A549 (cell line): ENCODE results near the gene CFAP46.

Experiments
- CBX8 ChIP-seq: fragments of 200-600 bp; sonication (generic); IDR thresholded peaks from 2 replicates; pipeline ENCODE4 v1.6.1; 2016
- FOSL2 ChIP-seq, 2 experiments: fragments of 450-650 bp in 1 of 2; fragments of >200 bp in 1 of 2; sonication (Bioruptor Twin) in 1 of 2; formaldehyde crosslinking; IDR thresholded peaks; 2 replicates each; pipeline versions ENCODE4 v1.5.0 to v1.6.1; 2016 to 2020; ENCODE audit warnings: mild to moderate bottlenecking in 1 of 2, moderate library complexity in 1 of 2
- JUN ChIP-seq, 2 experiments: fragments of >200 bp; sonication (Bioruptor Twin); formaldehyde crosslinking; IDR thresholded peaks; 2 replicates in 1 of 2; 3 replicates in 1 of 2; pipeline ENCODE4 v1.6.1; 2016 to 2017
- MAFK ChIP-seq: fragments of 450-650 bp; IDR thresholded peaks from 2 replicates; pipeline ENCODE4 v1.6.1; 2014; ENCODE audit not compliant: partially characterized antibody
- POLR2A ChIP-seq: IDR thresholded peaks from 2 replicates; pipeline ENCODE4 v1.6.1; 2012; ENCODE audit warnings: mild to moderate bottlenecking, low read length
- RAD21 ChIP-seq, 2 experiments: fragments of >200 bp in 1 of 2; sonication (Bioruptor Twin) in 1 of 2; formaldehyde crosslinking in 1 of 2; IDR thresholded peaks in 1 of 2; conservative IDR thresholded peaks in 1 of 2; 2 replicates in 1 of 2; 3 replicates in 1 of 2; pipeline ENCODE4 v1.6.1; 2012 to 2018; ENCODE audit warnings: inconsistent platforms in 1 of 2
- RCOR1 ChIP-seq: fragments of 150-350 bp; IDR thresholded peaks from 2 replicates; pipeline ENCODE4 v1.6.1; 2014; ENCODE audit warnings: antibody characterized with exemption, low read length, low read depth
- TF ChIP-seq, protein P1 (sequence below): fragments of >200 bp; sonication (Bioruptor Twin); formaldehyde crosslinking; IDR thresholded peaks from 3 replicates; pipeline ENCODE4 v1.5.1; 2016
- TF ChIP-seq, protein P2 (sequence below): fragments of 150-350 bp; IDR thresholded peaks from 2 replicates; pipeline ENCODE4 v1.6.1; 2014; ENCODE audit warnings: low read depth, mild to moderate bottlenecking, low read length
- TF ChIP-seq, protein P3 (sequence below): IDR thresholded peaks from 2 replicates; pipeline ENCODE4 v1.6.1; 2012; ENCODE audit warnings: low read depth, borderline replicate concordance

DNA sequence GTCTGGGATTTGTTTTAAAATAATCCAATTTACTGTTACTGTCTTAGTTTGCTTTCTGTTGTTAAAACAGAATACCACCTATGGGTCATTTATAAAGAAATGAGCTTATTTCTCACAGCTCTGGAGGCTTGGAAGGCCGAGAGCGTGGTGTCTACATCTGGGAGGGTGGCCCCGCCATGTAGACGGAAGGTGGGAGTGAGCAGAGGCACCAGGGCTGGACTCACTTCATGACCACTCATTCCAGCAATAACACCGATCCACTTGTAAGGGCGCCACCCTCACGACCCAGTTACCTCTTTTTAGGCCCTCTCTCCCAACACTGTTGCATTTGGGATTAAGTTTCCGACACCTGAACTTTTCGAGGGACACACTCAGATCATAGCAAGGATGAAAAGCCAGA, 36.2 kb upstream of the CFAP46 start:
- TF ChIP-seq POLR2A (no peak), JUN (IDR thresholded peaks at IDR 0.05) (no peak), CBX8 (no peak), MAFK (no peak), FOSL2 (IDR thresholded peaks at IDR 0.05) (no peak), FOSL2 (CRISPR knock-in tag; IDR thresholded peaks at IDR 0.05) (no peak), RCOR1 (no peak), RAD21 (conservative IDR thresholded peaks at IDR 0.05 in 1 of 2, IDR thresholded peaks at IDR 0.05 in 1 of 2) (no peak)
- TF ChIP-seq, protein P1, sequence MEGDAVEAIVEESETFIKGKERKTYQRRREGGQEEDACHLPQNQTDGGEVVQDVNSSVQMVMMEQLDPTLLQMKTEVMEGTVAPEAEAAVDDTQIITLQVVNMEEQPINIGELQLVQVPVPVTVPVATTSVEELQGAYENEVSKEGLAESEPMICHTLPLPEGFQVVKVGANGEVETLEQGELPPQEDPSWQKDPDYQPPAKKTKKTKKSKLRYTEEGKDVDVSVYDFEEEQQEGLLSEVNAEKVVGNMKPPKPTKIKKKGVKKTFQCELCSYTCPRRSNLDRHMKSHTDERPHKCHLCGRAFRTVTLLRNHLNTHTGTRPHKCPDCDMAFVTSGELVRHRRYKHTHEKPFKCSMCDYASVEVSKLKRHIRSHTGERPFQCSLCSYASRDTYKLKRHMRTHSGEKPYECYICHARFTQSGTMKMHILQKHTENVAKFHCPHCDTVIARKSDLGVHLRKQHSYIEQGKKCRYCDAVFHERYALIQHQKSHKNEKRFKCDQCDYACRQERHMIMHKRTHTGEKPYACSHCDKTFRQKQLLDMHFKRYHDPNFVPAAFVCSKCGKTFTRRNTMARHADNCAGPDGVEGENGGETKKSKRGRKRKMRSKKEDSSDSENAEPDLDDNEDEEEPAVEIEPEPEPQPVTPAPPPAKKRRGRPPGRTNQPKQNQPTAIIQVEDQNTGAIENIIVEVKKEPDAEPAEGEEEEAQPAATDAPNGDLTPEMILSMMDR = no peak
- TF ChIP-seq, protein P2, sequence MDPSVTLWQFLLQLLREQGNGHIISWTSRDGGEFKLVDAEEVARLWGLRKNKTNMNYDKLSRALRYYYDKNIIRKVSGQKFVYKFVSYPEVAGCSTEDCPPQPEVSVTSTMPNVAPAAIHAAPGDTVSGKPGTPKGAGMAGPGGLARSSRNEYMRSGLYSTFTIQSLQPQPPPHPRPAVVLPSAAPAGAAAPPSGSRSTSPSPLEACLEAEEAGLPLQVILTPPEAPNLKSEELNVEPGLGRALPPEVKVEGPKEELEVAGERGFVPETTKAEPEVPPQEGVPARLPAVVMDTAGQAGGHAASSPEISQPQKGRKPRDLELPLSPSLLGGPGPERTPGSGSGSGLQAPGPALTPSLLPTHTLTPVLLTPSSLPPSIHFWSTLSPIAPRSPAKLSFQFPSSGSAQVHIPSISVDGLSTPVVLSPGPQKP = no peak
- TF ChIP-seq, protein P3, sequence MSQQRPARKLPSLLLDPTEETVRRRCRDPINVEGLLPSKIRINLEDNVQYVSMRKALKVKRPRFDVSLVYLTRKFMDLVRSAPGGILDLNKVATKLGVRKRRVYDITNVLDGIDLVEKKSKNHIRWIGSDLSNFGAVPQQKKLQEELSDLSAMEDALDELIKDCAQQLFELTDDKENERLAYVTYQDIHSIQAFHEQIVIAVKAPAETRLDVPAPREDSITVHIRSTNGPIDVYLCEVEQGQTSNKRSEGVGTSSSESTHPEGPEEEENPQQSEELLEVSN = no peak
